Measurements from ENCODE around the gene SRC.

The SRC gene

DNA sequence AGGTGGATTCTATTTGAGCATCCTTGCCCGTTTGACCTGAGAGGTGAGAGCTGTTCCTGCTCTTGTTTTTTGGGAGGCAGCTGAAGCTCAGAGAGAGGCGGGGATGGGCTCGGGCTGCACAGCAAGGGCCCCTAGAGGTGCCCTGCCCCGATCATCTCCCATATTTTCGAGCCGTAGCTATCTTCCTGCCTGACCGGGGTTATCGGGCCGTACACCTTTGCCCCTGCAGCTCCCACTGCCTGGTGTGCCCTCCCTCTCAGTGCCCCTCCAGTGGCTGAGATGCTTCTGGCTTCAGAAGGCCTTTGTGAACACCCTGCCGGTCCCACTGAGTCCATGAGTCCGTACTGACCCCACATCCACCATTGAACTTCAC lies 6.7 kb downstream of the SRC start:
- in situ Hi-C loops (cut with HindIII; ENCODE audit: low sequenced_read_pairs), result no loop called here
- DNase-seq (ENCODE audit: low read depth), result no peak
- TF ChIP-seq, protein P1, sequence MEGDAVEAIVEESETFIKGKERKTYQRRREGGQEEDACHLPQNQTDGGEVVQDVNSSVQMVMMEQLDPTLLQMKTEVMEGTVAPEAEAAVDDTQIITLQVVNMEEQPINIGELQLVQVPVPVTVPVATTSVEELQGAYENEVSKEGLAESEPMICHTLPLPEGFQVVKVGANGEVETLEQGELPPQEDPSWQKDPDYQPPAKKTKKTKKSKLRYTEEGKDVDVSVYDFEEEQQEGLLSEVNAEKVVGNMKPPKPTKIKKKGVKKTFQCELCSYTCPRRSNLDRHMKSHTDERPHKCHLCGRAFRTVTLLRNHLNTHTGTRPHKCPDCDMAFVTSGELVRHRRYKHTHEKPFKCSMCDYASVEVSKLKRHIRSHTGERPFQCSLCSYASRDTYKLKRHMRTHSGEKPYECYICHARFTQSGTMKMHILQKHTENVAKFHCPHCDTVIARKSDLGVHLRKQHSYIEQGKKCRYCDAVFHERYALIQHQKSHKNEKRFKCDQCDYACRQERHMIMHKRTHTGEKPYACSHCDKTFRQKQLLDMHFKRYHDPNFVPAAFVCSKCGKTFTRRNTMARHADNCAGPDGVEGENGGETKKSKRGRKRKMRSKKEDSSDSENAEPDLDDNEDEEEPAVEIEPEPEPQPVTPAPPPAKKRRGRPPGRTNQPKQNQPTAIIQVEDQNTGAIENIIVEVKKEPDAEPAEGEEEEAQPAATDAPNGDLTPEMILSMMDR (IDR thresholded peaks at IDR 0.05; ENCODE audit: low read depth, low read length, missing control alignments), result no peak
- H3K4me3 ChIP-seq (ENCODE audit: low read depth, low read length), result no peak overlapping the region

DNA sequence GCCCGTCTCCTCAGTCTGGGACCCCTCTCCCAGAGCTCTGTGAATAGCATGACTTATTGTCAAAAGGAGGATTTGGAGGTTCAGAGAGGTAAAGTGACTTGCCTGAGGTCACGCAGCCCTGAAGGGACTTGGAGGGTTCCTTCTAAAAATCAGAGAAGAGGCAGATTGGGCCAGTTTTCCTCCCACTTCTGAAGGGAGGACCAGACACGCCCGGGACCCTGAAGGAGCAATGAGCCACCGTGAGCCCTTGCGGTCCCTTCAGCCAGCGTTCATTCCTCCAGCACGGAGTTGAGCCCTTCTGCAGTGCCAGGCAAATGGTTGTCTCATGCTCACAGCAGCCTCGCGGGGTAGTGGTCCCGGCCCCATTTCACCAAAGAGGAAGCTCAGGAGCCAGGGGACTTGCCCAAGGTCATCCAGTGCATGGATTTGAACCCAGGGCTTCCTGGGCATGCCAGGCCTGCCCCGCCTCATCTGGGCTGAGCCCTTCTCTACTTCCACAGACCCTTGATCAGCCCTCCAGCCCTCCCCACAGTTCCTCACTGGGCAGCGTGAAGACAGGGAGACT lies 7.4 kb downstream of the SRC start:
- TF ChIP-seq, protein P1 (IDR thresholded peaks at IDR 0.05; ENCODE audit: low read depth, low read length, missing control alignments), result no peak
- in situ Hi-C loops (cut with HindIII; ENCODE audit: low sequenced_read_pairs), result no loop called here
- no peak overlapping the region for H3K4me3 ChIP-seq (ENCODE audit: low read depth, low read length)
- DNase-seq (ENCODE audit: low read depth), result no peak

DNA sequence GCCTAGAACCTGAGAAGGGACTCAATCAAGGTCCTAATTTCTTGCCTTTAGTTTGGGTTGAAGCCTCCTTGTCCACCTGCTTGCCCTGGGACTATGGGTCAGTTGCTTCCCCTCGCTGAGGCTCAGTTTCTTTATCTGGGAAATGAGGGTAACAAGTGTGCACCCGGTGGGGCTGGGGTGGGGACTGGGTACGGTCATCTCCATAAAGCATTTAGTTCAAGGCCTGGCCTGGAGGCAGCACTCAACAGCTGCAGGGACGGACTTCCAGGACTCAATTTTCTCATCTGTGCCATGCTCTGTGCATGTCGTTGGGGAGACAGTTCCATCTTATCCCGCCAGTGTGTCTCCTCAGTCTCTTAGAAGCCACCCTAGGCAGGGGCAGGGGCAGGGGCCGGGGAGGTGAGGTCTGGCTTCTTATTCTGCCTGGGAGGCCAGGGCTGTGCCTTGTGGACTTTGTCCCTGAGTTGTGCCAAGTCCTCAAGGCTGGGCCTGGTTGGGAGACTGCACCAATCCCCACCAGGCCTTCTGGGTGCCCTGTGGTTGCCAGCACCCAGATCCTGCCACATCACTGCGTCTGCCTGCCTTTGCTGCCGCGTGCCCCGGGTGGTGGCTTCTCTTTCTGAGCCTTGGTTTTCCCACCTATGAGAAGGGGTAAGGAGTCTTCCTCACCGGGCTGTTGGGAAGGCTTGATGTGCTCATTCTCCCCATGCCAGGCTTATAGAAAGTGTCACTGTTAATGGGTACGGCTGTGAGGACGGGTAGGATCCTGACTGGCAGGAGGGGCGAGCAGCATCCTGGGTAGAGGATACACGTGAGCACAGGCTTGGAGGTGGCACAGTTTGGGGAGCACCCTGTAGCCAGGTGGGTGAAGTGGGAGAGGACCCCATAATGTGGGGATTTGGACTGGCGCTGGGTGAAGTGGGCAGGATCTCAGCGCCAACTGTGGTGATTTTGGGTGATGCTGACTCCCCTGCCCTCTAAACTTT lies 8.6 kb downstream of the SRC start:
- in situ Hi-C loops (cut with HindIII; ENCODE audit: low sequenced_read_pairs), result no loop called here
- TF ChIP-seq, protein P1 (IDR thresholded peaks at IDR 0.05; ENCODE audit: low read depth, low read length, missing control alignments), result no peak
- H3K4me3 ChIP-seq (ENCODE audit: low read depth, low read length), result no peak overlapping the region
- no peak for DNase-seq (ENCODE audit: low read depth)

DNA sequence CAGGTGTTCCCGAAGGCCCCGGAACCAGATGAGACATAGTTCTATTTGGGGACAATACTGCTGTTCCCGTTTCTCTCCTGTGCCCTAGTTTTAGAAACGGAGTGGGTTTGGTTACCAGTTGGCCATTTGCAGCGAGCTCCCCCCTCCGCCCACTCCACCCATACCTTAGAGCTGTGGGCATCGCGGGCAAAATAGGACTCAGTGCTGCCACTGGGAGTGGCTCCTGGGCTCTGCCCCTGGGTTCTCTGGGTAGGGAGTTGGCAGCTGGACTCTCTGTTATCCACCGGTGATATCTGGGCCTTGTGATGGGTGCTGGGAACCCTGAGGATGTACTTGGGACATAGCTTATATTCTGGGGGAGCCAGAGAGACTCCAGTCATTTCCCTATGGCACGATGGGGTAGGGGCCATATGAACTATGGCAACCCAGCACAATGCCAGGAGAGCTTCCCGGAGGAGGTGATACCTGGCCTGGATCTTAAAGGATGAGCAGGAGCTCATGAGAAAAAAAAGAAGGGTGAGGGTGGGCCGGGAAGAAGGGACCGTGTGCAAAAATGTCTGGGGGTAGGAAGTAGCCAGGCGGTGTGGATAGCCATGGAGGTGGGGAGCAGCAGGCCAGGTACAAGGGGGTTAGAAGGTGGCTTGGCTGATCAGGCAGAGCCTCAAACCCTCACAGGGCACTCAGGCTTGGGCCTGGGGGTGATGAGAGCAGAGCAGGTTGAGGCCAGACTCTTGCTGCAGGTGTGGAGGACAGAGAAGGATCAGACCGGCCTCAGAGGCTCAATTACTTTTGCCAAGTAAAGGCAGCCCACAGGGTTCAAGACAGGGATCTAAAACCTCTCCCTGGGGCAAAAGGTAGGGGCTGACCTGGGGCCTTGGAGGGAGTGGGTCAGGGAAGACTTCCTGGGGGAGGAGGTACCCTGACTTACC lies 9.6 kb downstream of the SRC start:
- in situ Hi-C loops (cut with HindIII; ENCODE audit: low sequenced_read_pairs), result no loop called here
- TF ChIP-seq, protein P1 (IDR thresholded peaks at IDR 0.05; ENCODE audit: low read depth, low read length, missing control alignments), result no peak
- DNase-seq (ENCODE audit: low read depth), result no peak
- no peak overlapping the region for H3K4me3 ChIP-seq (ENCODE audit: low read depth, low read length)

DNA sequence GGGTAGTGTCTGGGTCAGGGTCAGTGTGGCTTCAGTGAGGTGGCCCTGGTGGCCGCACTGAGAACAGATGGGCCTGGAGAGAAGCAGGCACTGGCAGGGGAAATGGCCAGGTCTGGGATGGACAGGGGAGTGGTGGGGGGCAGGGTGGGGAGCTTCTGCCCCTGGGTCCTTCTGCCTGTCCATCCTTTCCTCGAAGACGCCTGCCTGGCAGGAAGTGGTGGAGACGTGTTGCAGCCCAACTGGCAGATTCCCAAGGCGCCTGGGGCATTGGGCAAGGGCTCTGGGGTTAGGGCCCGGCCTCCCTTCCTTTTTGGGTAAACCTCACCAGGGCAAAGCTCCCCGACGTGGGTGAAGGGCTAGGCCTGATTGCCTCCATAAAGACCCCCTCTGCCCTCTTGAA lies 10.4 kb downstream of the SRC start:
- H3K4me3 ChIP-seq (ENCODE audit: low read depth, low read length), result no peak overlapping the region
- in situ Hi-C loops (cut with HindIII; ENCODE audit: low sequenced_read_pairs), result no loop called here
- TF ChIP-seq, protein P1 (IDR thresholded peaks at IDR 0.05; ENCODE audit: low read depth, low read length, missing control alignments), result no peak
- DNase-seq (ENCODE audit: low read depth), result no peak

DNA sequence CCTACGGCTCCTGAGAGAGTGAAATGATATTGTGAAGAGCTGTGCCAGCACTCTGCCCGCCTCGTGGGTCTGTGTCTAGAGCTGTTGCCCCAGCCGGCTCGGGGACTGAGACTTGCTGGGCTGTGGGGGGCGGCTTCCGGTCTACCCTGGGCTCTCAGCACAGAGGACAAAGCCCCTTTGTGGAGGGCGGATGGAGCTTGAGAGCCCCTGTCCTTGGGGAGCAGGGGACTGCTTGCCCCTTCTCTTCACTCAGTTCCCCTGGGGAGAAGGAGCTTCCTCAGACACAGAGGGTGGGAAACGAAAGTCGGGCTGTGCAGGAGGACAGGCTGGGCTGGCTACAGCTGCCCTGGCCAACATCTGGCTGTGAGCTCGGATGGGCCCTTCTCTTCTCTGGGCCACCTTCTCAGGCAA lies 11.0 kb downstream of the SRC start:
- TF ChIP-seq, protein P1 (IDR thresholded peaks at IDR 0.05; ENCODE audit: low read depth, low read length, missing control alignments), result no peak
- H3K4me3 ChIP-seq (ENCODE audit: low read depth, low read length), result no peak overlapping the region
- DNase-seq (ENCODE audit: low read depth), result no peak
- in situ Hi-C loops (cut with HindIII; ENCODE audit: low sequenced_read_pairs), result no loop called here
